Occipital lobe (tissue), 2 donors: ENCODE data around the gene OFD1. TPM values are rescaled to one million over a fixed set of nuclear protein-coding genes. Genes with fewer than 3 reads are reported as not detected.

Experiments
- DNase-seq: peaks from one replicate; lab custom pipeline; 2025; lab: John Stamatoyannopoulos, UW
- total RNA-seq: library from RNA; depleted of rRNA; stranded (reverse); fragments of >200 nt; gene quantifications from one replicate; pipeline ENCODE4 v1.2.3, GENCODE V29; 2014

OFD1 gene
- total RNA-seq, 1 donor from 2014 or later = 20.7 TPM

- no peak for DNase-seq
Measured at GRCh38 chrX:13752646-13753045, 18.1 kb downstream of the OFD1 start.

- DNase-seq = no peak
Measured at GRCh38 chrX:13754765-13755164, 20.2 kb downstream of the OFD1 start.

GRCh38 chrX:13755254-13755653 lies 20.7 kb downstream of the OFD1 start:
- no peak for DNase-seq

- DNase-seq = no peak
Measured at GRCh38 chrX:13756381-13756780, 21.8 kb downstream of the OFD1 start.

GRCh38 chrX:13759152-13759718 lies 24.7 kb downstream of the OFD1 start:
- no peak for DNase-seq

GRCh38 chrX:13760426-13760825 lies 25.9 kb downstream of the OFD1 start:
- DNase-seq = no peak

- no peak for DNase-seq
Measured at GRCh38 chrX:13761606-13762414, 27.3 kb downstream of the OFD1 start.

GRCh38 chrX:13763489-13763888 lies 28.9 kb downstream of the OFD1 start:
- DNase-seq = peak; percentile 11

- DNase-seq = no peak
Measured at GRCh38 chrX:13764281-13764680, 29.7 kb downstream of the OFD1 start.

GRCh38 chrX:13764765-13765164 lies 30.2 kb downstream of the OFD1 start:
- no peak for DNase-seq

- no peak for DNase-seq
Measured at GRCh38 chrX:13768939-13769338, 34.4 kb downstream of the OFD1 start.

- DNase-seq = no peak
Measured at GRCh38 chrX:13770013-13770535, 35.5 kb downstream of the OFD1 start.

GRCh38 chrX:13774696-13775095 lies 40.1 kb downstream of the OFD1 start:
- no peak for DNase-seq

- DNase-seq = no peak
Measured at GRCh38 chrX:13775837-13776236, 41.3 kb downstream of the OFD1 start.

GRCh38 chrX:13776387-13776786 lies 41.8 kb downstream of the OFD1 start:
- no peak for DNase-seq

GRCh38 chrX:13778916-13779315 lies 44.4 kb downstream of the OFD1 start:
- DNase-seq = no peak

- peak; percentile 16 for DNase-seq
Measured at GRCh38 chrX:13780868-13781427, 46.4 kb downstream of the OFD1 start.

GRCh38 chrX:13786048-13786447 lies 51.5 kb downstream of the OFD1 start:
- DNase-seq = no peak

- no peak for DNase-seq
Measured at GRCh38 chrX:13790206-13791131, 55.9 kb downstream of the OFD1 start.

- no peak for DNase-seq
Measured at GRCh38 chrX:13791145-13791544, 56.6 kb downstream of the OFD1 start.

- DNase-seq = peak; percentile 14
Measured at GRCh38 chrX:13791559-13791958, 57.0 kb downstream of the OFD1 start.

- no peak for DNase-seq
Measured at GRCh38 chrX:13793897-13794296, 59.3 kb downstream of the OFD1 start.
